Measurements from ENCODE around the gene NEDD4L. TPM values are rescaled to one million over a fixed set of nuclear protein-coding genes. Genes with fewer than 3 reads are reported as not detected.

The NEDD4L gene
- total RNA-seq, 1 donor from 2014 or later, result 93.9 TPM

DNA sequence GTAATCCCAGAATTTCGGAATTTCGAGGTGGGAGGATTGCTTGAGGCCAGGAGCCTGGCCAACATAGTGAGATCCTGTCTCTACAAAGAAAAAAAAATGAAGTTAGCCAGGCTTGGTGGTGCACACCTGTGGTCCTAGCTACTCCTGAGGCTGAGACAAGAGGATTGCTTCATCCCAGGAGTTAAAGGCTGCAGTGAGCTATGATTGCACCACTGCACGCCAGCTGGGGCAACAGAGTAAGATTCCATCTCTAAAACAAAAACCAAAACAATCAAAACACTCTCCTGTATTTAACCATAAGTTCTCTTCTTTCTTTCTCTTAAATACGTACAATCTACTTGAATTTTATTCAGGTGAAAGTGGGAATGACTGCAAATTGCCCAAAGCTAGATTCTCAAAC, 33.8 kb upstream of the NEDD4L start:
- no peak overlapping the region for H2AFZ ChIP-seq (ENCODE audit: low read depth, low read length)
- H3K79me2 ChIP-seq (ENCODE audit: insufficient read depth, low read length), result no peaks in the 10 kb centered on the region
- no peaks in the 10 kb centered on the region for H4K20me1 ChIP-seq (ENCODE audit: insufficient read depth, low read length)
- TF ChIP-seq EZH2 (IDR thresholded peaks at IDR 0.05; ENCODE audit: insufficient read depth, low read length), result no peak
- TF ChIP-seq, protein P1, sequence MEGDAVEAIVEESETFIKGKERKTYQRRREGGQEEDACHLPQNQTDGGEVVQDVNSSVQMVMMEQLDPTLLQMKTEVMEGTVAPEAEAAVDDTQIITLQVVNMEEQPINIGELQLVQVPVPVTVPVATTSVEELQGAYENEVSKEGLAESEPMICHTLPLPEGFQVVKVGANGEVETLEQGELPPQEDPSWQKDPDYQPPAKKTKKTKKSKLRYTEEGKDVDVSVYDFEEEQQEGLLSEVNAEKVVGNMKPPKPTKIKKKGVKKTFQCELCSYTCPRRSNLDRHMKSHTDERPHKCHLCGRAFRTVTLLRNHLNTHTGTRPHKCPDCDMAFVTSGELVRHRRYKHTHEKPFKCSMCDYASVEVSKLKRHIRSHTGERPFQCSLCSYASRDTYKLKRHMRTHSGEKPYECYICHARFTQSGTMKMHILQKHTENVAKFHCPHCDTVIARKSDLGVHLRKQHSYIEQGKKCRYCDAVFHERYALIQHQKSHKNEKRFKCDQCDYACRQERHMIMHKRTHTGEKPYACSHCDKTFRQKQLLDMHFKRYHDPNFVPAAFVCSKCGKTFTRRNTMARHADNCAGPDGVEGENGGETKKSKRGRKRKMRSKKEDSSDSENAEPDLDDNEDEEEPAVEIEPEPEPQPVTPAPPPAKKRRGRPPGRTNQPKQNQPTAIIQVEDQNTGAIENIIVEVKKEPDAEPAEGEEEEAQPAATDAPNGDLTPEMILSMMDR (IDR thresholded peaks at IDR 0.05; ENCODE audit: insufficient read depth, low read depth, low read length), result no peak
- no peaks in the 10 kb centered on the region for H3K9me3 Mint-ChIP-seq (ENCODE audit: unreplicated experiment)
- H3K27me3 ChIP-seq (ENCODE audit: insufficient read depth, low read length), result no peaks in the 10 kb centered on the region
- FAIRE-seq (no peak), DNase-seq (ENCODE audit: low read depth) (no peak)
- no peak overlapping the region for H3K27ac ChIP-seq (ENCODE audit: low read depth, low read length)
- no peak overlapping the region for H3K9ac ChIP-seq (ENCODE audit: low read length)
- H3K4me3 Mint-ChIP-seq (ENCODE audit: unreplicated experiment), result no peak overlapping the region
- no peaks in the 10 kb centered on the region for H3K27me3 Mint-ChIP-seq (ENCODE audit: low read depth, unreplicated experiment)
- H3K36me3 ChIP-seq (ENCODE audit: insufficient read depth, low read length), result no peaks in the 10 kb centered on the region
- H3K4me1 ChIP-seq (ENCODE audit: insufficient read depth, low read length), result peaks cover 18% of the 10 kb centered on the region
- peaks cover 7% of the 10 kb centered on the region for H3K4me1 Mint-ChIP-seq (ENCODE audit: low read depth, unreplicated experiment)
- no peak overlapping the region for H3K4me2 ChIP-seq (ENCODE audit: low read length)
- H3K9me3 ChIP-seq (ENCODE audit: insufficient read depth, low read depth, low read length), result no peaks in the 10 kb centered on the region
- H3K4me3 ChIP-seq (ENCODE audit: insufficient read depth, low read depth, low read length), result no peak overlapping the region
- H3K36me3 Mint-ChIP-seq (ENCODE audit: low read depth, unreplicated experiment), result no peaks in the 10 kb centered on the region
- no peak overlapping the region for H3K27ac Mint-ChIP-seq (ENCODE audit: unreplicated experiment)

GRCh38 chr18:58012356-58012755, 31.7 kb upstream of the NEDD4L start:
- no peak for TF ChIP-seq EZH2 (IDR thresholded peaks at IDR 0.05; ENCODE audit: insufficient read depth, low read length)
- TF ChIP-seq, protein P1 (IDR thresholded peaks at IDR 0.05; ENCODE audit: insufficient read depth, low read depth, low read length), result no peak
- Mint-ChIP-seq H3K9me3 (ENCODE audit: unreplicated experiment) (peaks cover 6% of the 10 kb centered on the region), H3K27ac (ENCODE audit: unreplicated experiment) (no peak overlapping the region), H3K36me3 (ENCODE audit: low read depth, unreplicated experiment) (peaks cover 2% of the 10 kb centered on the region), H3K27me3 (ENCODE audit: low read depth, unreplicated experiment) (no peaks in the 10 kb centered on the region), H3K4me1 (ENCODE audit: low read depth, unreplicated experiment) (peaks cover 2% of the 10 kb centered on the region), H3K4me3 (ENCODE audit: unreplicated experiment) (no peak overlapping the region)
- FAIRE-seq (no peak), DNase-seq (ENCODE audit: low read depth) (no peak)
- H3K9me3 ChIP-seq (ENCODE audit: insufficient read depth, low read depth, low read length), result no peaks in the 10 kb centered on the region
- no peaks in the 10 kb centered on the region for H3K36me3 ChIP-seq (ENCODE audit: insufficient read depth, low read length)
- peaks cover 11% of the 10 kb centered on the region for H3K4me1 ChIP-seq (ENCODE audit: insufficient read depth, low read length)
- no peak overlapping the region for H2AFZ ChIP-seq (ENCODE audit: low read depth, low read length)
- H3K9ac ChIP-seq (ENCODE audit: low read length), result no peak overlapping the region
- H3K4me3 ChIP-seq (ENCODE audit: insufficient read depth, low read depth, low read length), result no peak overlapping the region
- no peak overlapping the region for H3K27ac ChIP-seq (ENCODE audit: low read depth, low read length)
- H3K4me2 ChIP-seq (ENCODE audit: low read length), result no peak overlapping the region
- no peaks in the 10 kb centered on the region for H3K79me2 ChIP-seq (ENCODE audit: insufficient read depth, low read length)
- no peaks in the 10 kb centered on the region for H3K27me3 ChIP-seq (ENCODE audit: insufficient read depth, low read length)
- no peaks in the 10 kb centered on the region for H4K20me1 ChIP-seq (ENCODE audit: insufficient read depth, low read length)

DNA sequence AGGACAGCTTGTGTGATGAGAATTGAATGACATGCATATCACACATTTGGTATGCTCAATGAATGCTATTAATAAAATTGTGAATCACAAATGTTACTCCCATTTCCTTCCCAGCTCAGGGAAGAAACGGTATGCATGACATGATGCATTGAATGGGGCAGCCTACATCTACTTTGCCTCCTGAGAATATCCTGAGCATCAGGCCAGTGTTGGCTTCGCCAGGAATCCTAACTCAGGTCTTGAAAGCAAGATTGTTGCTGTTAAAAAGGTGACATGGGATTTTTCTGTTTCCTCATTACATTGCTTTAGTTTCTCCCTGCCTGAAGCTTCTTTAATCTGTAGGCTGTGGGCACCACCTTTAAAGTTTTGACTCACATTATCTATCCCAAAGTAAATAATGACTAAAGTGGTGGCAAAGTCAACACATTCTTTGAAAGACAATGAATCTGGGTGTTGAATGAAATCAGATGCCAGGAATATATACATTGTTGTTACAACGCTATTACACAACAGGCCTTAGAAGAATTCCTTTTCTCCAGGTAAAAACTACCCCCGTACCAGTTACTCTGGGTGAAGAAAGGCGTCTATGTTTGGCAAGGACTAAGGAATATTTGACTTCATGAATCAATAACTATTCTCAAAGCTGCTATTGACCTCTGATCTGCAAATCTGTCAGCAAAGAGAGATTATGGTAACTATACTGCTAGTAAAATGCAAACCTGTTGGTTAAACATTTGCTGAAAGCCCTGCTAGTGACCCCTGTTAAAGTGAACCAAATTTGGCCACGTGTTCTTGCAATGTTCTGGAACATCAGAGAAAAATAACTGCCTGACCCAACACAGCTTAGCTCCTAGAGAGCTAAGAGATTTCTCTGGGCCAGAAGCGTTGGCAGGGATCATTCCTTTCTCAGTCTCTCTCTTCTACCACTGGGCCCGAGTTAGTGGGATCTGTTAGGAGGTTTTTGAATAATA, 30.5 kb upstream of the NEDD4L start:
- no peak overlapping the region for H2AFZ ChIP-seq (ENCODE audit: low read depth, low read length)
- H3K4me2 ChIP-seq (ENCODE audit: low read length), result peak overlapping the region; percentile 6
- FAIRE-seq (no peak), DNase-seq (ENCODE audit: low read depth) (peak; percentile 4)
- H3K4me1 Mint-ChIP-seq (ENCODE audit: low read depth, unreplicated experiment), result peaks cover 2% of the 10 kb centered on the region
- no peaks in the 10 kb centered on the region for H3K27me3 ChIP-seq (ENCODE audit: insufficient read depth, low read length)
- no peak overlapping the region for H3K4me3 ChIP-seq (ENCODE audit: insufficient read depth, low read depth, low read length)
- no peaks in the 10 kb centered on the region for H4K20me1 ChIP-seq (ENCODE audit: insufficient read depth, low read length)
- H3K27ac ChIP-seq (ENCODE audit: low read depth, low read length), result no peak overlapping the region
- no peak for TF ChIP-seq EZH2 (IDR thresholded peaks at IDR 0.05; ENCODE audit: insufficient read depth, low read length)
- TF ChIP-seq, protein P1 (IDR thresholded peaks at IDR 0.05; ENCODE audit: insufficient read depth, low read depth, low read length), result no peak
- no peaks in the 10 kb centered on the region for H3K36me3 ChIP-seq (ENCODE audit: insufficient read depth, low read length)
- peaks cover 2% of the 10 kb centered on the region for H3K36me3 Mint-ChIP-seq (ENCODE audit: low read depth, unreplicated experiment)
- H3K4me3 Mint-ChIP-seq (ENCODE audit: unreplicated experiment), result no peak overlapping the region
- H3K79me2 ChIP-seq (ENCODE audit: insufficient read depth, low read length), result no peaks in the 10 kb centered on the region
- H3K9me3 ChIP-seq (ENCODE audit: insufficient read depth, low read depth, low read length), result no peaks in the 10 kb centered on the region
- H3K4me1 ChIP-seq (ENCODE audit: insufficient read depth, low read length), result peaks cover 11% of the 10 kb centered on the region
- no peak overlapping the region for H3K27ac Mint-ChIP-seq (ENCODE audit: unreplicated experiment)
- peaks cover 6% of the 10 kb centered on the region for H3K9me3 Mint-ChIP-seq (ENCODE audit: unreplicated experiment)
- H3K9ac ChIP-seq (ENCODE audit: low read length), result no peak overlapping the region
- H3K27me3 Mint-ChIP-seq (ENCODE audit: low read depth, unreplicated experiment), result no peaks in the 10 kb centered on the region
